Ishikawa (cell line): ENCODE measurements around the gene R3HDM2.

Experiments
- CREB1 ChIP-seq: IDR thresholded peaks from 2 replicates; pipeline ENCODE4 v1.6.1; 2012; ENCODE audit warnings: low read depth
- EP300 ChIP-seq: IDR thresholded peaks from 2 replicates; pipeline ENCODE4 v1.6.1; 2012; ENCODE audit warnings: borderline replicate concordance
- NFIC ChIP-seq: IDR thresholded peaks from 2 replicates; pipeline ENCODE4 v1.6.1; 2012
- TCF12 ChIP-seq: IDR thresholded peaks from 2 replicates; pipeline ENCODE4 v1.6.1; 2012; ENCODE audit warnings: low read depth
- USF1 ChIP-seq: IDR thresholded peaks from 2 replicates; pipeline ENCODE4 v1.6.1; 2012
- YY1 ChIP-seq: IDR thresholded peaks from 2 replicates; pipeline ENCODE4 v1.6.1; 2012; ENCODE audit warnings: low read depth

DNA sequence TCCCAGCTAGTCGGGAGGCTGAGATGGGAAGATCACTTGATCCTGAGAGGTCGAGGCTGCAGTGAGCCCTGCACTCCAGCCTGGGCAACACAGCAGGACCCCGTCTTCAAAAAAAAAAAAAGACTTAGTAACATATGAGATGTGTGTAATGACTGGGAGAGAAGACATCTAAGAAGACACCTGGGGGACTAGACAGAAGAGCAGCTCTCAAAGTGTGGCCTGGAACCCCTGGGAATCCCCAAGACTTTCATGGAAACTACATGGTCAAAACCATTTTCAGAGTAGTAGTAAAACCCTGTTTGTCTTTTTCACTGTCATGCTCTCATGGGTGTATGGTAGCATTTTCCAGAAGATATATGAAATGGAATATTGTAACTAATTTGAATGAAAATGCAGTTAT lies 45.3 kb downstream of the R3HDM2 start:
- no peak for TF ChIP-seq YY1
- no peak for TF ChIP-seq NFIC
- TF ChIP-seq EP300, result no peak
- no peak for TF ChIP-seq TCF12
- no peak for TF ChIP-seq USF1
- TF ChIP-seq CREB1, result no peak
